GM18517 (cell line): Measurements from ENCODE around the gene TPI1.

Experiments
- ATAC-seq: cut with Tn5 transposase; IDR thresholded peaks from one replicate; pipeline ENCODE4 v1.9.1; 2021; ENCODE audit warnings: mild to moderate bottlenecking, moderate library complexity; ENCODE audit not compliant: unreplicated experiment

Gene TPI1

DNA sequence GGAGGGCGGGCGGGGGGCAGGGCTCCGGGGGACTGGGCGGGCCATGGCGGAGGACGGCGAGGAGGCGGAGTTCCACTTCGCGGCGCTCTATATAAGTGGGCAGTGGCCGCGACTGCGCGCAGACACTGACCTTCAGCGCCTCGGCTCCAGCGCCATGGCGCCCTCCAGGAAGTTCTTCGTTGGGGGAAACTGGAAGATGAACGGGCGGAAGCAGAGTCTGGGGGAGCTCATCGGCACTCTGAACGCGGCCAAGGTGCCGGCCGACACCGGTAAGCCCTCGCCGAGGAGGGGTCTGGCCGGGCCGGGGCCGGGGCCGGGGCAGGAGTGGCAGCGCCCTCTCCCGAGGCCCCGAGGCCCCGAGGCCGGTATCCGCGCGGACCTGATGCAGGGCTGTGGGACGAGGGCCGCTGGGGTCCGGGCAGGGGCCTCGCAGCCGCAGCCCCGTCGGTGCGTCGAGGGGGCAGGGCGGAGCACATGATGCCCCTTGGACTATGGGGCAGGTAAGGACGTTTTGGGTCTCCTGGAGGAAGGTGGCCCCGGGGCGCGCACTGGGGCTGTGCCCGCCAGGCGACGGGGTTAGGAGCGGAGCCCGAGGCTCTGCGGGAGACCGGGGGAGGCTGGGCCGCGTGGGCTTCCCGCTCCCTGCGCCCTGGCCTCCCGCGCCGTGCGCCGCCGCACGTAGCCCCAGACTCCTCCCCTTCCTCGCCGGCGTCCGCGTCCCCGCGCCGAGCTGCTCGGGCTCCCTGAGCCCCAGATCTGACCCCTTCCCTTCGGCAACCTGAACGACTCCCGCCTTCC lies at the start of gene TPI1:
TSS of gene TPI1 (plus strand) at position 119 of the 798 bp plus-strand sequence. CDS start at position 155, 36 bp downstream.
- ATAC-seq: no peak

DNA sequence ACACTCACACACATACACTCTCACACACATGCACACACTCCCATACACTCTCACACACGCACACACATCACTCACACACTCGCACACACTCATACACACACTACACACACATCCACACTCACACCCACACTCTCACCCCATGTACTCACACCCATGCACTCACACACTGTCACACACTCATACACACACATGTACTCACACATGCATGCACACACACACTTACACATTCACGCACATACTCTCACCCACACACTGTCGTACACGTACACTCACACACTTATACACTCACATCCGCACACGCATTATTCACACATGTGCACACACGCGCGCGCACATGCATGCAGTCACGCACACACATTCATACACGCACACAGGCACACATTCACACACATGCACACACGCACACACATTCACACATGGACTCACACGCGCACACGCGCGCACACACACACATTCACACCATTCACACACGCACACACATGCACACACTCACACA lies 49.6 kb upstream of the TPI1 start:
- no peak for ATAC-seq

DNA sequence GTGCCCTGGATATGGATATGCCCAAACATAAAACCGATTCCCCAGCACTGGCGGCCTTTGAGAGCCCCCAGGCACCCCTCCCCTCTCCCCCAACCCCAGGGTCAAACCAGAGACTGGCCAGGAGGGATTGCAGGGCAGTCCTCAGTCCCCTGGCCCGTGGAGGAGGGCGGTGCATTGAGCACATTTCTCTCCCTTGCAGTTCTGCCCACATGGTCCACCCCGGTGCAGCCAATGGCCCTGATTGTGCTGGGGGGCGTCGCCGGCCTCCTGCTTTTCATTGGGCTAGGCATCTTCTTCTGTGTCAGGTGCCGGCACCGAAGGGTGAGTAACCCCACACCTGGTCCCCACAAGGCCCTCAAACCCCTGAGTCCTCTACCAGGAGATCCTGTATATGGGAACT lies 49.1 kb upstream of the TPI1 start:
- ATAC-seq: no peak

DNA sequence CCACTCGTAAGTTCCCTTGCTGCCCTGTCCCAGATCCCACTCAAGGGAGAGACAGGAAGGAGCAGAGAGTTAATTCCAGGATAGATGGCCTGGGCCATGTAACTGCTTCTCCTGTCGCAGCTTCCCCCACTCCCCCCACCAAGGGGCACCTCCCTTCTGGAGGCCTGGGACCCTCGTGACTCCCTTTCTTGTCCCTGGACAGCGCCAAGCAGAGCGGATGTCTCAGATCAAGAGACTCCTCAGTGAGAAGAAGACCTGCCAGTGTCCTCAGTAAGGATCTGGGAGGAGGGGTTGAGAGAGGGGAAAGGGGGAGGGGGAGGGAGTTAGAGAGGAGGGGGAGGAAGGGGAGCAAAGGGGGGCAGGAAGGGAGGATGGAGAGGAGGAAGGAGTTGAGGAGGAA lies 48.7 kb upstream of the TPI1 start:
- no peak for ATAC-seq

DNA sequence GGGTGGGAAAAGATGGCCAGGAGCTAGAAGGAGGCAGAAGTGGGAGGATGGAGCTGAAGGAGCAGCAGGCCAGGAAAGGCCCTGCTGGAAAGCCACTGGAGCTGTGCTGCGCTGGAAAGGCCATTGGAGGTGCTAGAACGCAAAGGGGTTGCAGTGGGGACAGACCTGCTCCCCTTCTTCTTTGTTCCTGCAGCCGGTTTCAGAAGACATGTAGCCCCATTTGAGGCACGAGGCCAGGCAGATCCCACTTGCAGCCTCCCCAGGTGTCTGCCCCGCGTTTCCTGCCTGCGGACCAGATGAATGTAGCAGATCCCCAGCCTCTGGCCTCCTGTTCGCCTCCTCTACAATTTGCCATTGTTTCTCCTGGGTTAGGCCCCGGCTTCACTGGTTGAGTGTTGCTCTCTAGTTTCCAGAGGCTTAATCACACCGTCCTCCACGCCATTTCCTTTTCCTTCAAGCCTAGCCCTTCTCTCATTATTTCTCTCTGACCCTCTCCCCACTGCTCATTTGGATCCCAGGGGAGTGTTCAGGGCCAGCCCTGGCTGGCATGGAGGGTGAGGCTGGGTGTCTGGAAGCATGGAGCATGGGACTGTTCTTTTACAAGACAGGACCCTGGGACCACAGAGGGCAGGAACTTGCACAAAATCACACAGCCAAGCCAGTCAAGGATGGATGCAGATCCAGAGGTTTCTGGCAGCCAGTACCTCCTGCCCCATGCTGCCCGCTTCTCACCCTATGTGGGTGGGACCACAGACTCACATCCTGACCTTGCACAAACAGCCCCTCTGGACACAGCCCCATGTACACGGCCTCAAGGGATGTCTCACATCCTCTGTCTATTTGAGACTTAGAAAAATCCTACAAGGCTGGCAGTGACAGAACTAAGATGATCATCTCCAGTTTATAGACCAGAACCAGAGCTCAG lies 48.0 kb upstream of the TPI1 start:
- no peak for ATAC-seq

DNA sequence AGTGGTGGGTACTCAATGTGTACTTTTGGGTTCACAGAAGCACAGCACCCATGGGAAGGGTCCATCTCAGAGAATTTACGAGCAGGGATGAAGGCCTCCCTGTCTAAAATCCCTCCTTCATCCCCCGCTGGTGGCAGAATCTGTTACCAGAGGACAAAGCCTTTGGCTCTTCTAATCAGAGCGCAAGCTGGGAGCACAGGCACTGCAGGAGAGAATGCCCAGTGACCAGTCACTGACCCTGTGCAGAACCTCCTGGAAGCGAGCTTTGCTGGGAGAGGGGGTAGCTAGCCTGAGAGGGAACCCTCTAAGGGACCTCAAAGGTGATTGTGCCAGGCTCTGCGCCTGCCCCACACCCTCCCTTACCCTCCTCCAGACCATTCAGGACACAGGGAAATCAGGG lies 47.2 kb upstream of the TPI1 start:
- no peak for ATAC-seq

DNA sequence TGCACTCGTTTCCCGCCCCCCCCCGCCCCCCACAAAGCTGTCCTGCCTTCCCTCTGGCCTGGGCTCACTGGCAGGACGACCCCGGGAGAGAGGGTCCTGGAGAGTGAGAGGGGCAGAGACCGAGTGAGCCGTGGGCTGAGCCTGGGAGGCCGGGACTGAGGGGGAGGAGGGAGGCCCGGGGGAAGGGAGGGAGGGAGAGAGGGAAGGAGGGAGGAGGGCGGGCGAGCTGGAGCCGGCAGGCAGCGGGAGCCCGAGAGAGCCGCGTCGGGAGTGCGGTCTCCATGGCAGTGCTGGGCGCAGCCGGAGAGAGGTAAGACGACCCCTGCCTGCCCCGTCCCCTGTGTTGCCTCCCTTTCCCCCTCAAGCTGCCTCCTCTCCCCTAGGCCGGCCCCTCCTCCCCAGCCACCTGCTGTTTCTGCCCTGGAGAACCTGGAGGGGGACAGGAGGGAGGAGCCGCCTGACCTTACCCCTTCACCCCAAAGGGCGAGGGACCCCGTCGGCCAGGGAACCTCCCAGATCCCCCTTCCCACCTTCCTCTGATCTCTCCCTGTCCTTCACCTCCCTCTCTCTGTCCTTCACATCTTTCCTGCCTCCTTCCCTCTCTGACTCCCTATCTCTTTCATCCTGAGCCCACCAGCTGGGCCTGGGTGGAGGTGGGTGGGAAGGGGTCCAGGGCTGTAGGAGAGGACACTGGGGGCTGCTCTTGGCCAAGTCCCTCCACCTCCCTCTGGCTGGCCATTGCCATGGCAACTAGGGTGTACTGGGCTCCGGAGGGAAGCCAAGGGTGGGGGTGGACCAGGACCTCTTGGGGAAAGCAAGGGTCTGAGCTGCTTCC lies 45.5 kb upstream of the TPI1 start, which contains the start of gene GPR162:
TSS of gene GPR162 (plus strand) at position 231 of the 835 bp plus-strand sequence. CDS start 2,078 bp downstream, outside the sequence.
- ATAC-seq: no peak

DNA sequence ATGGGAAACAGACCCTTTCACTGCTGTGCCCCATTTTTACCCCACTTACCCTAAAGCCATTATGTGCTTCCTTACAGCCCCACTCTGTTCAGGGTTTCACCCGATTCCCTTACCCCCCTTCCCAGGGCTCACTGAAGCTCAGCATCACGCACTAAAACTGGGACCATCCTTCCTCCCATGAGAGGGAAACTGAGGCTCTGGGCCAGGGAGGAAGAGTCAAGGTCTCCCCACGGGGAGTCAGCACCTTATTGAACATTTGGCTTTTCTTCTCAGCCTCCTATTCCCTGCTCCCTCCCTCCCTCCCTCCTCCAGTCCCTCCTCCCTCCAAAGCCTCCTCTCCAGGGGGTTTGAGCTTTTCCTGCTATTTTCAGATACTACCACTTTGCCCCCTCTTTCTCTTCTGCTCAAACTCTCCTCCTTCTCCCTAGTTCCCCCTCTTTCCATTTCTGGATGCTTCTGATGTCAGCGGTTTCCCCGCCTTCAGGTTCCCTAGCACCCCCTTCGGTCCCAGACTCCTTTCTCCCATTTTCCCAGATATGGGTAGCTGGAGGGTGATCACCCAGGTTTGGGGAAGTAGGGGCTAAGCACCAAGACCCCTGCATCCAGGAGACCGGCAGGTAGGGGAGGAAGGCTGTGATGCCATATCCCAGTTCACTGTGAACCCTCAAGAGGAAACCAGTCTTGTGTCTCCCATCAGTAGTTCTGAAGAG lies 44.8 kb upstream of the TPI1 start:
- no peak for ATAC-seq

DNA sequence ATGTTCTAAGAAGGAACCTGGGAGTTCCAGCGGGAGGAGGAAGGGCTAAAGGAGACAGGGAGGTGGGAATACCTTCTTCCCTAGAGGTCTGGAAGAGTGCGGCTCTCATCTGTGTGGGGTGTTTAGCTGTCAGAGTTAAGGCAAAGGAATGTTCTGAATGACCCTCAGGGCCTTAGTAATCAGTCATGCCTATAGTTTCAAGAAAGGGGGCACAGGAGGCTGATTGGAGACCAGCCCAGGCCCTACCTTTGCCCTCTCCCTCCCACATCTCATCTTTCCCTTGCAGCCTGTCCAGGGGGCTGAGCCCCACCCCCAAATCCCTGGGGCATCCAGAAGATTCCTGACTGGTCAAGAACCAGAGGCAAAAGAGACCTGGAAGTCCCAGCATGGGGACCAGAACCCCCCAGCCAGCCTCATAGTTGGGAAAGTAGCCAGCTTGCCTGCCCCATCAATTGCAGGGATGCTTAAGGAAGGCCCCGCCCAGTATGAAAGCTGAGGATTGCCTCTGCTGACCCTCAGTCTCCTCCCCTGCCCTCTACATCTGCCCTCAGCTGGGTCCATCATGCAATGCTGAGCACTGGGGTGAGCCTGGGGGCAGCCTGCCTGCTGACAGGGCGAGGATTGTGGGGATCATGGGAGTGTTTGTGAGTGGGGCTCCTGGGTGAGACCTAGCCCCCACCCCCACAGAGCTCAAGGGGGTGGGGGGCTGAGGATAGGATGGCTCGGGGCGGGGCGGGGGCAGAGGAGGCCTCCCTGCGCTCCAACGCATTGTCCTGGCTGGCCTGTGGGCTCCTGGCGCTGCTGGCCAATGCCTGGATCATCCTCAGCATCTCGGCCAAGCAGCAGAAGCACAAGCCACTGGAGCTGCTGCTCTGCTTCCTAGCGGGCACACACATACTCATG lies 43.9 kb upstream of the TPI1 start:
- no peak for ATAC-seq

DNA sequence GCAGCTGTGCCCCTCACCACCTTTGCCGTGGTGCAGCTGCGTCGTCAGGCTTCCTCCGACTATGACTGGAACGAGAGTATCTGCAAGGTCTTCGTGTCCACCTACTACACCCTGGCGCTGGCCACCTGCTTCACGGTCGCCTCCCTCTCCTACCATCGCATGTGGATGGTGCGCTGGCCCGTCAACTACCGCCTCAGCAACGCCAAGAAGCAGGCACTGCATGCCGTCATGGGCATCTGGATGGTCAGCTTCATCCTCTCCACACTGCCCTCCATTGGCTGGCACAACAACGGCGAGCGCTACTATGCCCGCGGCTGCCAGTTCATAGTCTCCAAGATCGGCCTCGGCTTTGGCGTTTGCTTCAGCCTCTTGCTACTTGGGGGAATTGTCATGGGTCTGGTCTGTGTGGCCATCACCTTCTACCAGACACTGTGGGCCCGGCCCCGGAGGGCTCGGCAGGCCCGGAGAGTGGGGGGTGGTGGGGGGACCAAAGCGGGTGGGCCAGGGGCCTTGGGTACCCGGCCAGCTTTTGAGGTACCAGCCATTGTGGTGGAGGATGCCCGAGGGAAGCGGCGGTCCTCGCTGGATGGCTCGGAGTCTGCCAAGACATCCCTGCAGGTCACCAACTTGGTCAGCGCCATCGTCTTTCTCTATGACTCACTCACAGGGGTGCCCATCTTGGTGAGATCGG lies 43.1 kb upstream of the TPI1 start:
- no peak for ATAC-seq

DNA sequence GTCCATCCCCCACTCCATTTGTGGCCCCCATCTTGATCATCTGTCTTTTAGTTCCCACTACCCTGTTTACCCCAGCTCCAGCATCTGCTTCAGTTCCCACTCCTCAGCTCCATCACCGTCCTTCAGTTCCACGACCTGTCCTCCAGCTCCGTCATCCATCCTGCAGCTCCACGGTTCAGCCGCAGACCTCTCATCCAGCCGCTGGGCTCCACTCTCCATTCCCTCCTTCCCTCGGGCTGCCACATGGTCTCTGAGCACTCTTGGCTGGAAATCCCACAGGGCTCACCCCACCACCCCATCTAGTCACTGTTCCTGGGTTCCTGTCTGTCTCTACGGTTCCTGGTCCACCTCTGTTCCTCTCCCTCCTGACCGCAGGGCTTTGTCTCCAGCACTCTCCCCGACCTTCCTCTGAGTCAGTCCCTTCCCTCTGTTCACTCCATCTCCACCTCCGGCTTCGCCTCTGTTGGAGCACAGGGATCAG lies 42.4 kb upstream of the TPI1 start:
- no peak for ATAC-seq

DNA sequence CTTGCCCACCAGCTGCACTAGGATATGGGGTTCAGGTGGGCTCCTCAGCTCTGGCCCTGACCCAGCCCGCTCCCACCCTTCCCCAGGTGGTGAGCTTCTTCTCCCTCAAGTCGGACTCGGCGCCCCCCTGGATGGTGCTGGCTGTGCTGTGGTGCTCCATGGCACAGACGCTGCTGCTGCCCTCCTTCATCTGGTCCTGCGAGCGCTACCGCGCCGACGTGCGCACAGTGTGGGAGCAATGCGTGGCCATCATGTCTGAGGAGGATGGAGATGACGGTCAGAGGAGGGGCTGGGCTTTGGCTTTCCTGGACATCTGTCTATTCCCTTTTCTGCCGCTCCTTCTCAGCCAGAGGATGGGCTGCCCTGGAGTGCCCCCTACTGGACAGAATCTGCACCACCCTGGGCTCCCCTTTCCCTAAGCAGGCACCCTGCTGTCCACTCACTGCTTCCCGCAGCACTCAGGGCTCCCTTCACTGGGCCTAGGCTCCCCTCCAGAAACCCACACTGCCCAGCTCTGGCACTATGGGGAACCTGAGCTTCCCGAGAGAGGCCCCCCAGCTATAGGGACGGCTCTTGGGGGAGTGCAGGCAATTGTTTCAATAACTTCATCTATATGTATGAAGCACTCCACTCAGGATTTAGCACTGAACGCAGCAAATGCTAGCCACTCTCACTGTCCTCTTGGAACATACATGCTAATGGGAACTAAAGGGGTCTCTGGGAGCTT lies 41.8 kb upstream of the TPI1 start:
- ATAC-seq: no peak

DNA sequence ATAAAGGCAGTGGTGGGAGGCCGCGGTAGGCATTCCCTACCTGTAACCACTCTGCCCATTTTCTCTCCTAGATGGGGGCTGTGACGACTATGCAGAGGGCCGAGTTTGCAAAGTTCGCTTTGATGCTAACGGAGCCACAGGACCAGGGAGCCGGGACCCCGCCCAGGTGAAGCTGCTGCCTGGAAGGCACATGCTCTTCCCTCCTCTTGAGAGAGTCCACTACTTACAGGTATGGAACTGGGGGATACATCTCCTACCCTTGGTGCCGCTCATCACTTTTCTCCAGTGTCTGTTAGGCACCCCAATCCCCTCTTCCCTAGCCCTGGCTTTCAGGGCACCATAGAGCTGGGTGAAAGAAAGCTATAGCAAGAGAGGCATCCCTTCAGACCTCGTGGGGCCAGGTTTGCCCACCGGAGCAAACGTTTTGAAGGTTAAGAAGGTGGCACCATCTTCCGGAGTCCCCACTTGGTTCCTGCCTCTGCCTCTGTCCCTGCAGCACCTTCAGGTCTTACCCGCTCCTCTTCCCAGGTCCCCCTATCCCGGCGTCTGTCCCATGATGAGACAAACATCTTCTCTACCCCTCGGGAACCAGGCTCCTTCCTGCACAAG lies 41.1 kb upstream of the TPI1 start:
- ATAC-seq: no peak

DNA sequence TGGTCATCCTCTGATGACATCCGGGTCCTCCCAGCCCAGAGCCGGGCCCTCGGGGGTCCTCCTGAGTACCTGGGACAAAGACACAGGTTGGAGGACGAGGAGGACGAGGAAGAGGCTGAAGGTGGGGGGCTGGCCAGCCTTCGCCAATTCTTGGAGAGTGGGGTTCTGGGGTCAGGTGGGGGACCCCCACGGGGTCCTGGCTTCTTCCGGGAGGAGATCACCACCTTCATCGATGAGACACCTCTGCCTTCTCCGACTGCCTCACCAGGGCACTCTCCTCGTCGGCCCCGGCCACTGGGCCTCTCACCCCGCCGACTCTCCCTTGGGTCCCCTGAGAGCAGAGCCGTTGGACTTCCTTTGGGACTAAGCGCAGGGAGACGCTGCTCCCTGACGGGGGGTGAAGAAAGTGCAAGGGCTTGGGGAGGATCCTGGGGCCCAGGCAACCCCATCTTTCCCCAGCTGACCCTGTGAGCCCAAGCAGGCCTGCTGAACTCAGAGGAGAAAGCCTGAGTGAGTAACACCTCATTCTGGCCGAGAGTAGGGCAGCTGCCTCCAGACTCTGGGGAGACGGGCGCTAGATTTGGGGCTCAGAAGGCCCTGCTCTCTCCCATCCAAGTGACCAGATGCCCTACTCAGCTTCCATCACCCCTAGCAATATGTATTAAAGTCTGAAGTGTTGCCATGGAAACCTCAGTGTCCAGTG lies 40.4 kb upstream of the TPI1 start:
- no peak for ATAC-seq

DNA sequence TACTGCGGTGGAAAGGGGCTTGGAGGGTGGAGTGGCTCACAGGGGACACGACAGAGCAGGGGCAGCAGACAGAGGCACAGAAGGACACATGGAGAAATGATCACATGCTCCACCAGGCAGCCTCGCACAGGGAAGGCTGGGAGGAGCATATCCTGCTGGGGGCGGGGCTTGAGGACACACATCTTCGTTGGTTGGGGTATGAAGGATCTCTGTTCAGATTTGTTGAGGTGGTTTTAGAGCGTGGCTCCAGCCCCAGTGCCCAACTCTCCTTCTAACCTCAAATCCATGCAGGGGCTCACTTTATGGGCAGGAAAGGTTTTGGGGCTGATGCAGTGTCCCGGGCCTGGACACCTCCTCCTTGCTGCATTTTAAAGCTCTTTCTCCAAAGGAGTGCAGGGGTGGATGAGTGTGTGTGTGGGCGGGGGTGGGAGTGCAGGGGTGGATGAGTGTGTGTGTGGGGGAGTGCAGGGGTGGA lies 39.9 kb upstream of the TPI1 start:
- no peak for ATAC-seq

DNA sequence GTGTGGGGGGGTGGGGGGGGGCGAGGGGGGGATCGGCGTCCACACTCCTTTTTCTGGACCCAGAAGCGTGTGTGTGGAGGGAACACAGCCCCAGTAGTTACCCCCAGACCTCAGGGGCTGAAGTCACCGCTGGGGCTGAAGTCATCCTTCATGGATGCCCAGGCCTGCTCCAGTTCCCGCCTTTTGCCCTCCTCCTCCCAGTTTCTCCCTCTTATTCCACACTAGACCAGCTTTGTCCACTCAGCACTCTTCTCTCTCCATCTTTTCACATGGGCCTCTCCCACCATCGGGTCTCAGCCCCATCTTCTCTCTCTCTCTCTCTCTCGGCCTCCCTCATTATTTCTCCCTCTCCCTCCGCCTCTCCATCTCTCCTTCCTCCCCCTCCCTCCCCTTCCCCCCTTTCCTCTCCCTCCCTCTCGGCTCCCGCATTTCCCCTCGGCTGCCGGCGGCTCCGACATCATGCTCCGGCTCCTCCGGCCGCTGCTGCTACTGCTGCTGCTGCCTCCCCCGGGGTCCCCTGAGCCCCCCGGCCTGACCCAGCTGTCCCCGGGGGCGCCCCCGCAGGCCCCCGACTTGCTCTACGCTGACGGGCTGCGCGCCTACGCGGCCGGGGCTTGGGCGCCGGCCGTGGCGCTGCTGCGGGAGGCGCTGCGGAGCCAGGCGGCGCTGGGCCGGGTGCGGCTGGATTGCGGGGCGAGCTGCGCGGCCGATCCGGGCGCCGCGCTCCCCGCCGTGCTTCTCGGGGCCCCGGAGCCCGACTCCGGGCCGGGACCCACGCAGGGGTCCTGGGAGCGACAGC lies 39.1 kb upstream of the TPI1 start, which contains the start of gene P3H3:
TSS of gene P3H3 (plus strand) at position 426 of the 799 bp plus-strand sequence. CDS start at position 460, 34 bp downstream.
- ATAC-seq: no peak
